ENCODE data around the gene TSPAN5.

DNA sequence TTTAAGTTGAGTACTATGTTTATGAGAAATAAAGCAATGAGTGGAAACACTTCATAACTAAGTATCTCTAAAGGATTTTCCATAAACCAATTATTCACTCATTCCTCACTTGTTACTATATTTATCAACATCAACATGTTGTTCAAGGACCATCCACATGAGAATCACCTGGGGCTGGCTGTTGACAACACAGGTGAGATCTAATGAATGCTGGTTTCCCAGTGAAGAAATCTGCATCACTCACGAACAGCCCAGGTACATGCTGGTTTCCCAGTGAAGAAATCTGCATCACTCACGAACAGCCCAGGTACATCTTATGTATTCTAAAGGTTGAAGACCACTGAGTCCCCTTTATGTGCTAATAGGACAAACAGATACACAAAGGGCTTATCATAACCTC, 32.5 kb downstream of the TSPAN5 start:
- TF ChIP-seq, protein P1, sequence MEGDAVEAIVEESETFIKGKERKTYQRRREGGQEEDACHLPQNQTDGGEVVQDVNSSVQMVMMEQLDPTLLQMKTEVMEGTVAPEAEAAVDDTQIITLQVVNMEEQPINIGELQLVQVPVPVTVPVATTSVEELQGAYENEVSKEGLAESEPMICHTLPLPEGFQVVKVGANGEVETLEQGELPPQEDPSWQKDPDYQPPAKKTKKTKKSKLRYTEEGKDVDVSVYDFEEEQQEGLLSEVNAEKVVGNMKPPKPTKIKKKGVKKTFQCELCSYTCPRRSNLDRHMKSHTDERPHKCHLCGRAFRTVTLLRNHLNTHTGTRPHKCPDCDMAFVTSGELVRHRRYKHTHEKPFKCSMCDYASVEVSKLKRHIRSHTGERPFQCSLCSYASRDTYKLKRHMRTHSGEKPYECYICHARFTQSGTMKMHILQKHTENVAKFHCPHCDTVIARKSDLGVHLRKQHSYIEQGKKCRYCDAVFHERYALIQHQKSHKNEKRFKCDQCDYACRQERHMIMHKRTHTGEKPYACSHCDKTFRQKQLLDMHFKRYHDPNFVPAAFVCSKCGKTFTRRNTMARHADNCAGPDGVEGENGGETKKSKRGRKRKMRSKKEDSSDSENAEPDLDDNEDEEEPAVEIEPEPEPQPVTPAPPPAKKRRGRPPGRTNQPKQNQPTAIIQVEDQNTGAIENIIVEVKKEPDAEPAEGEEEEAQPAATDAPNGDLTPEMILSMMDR (conservative IDR thresholded peaks at IDR 0.05; ENCODE audit: low read depth, low read length) = no peak
- TF ChIP-seq NFE2L2 (IDR thresholded peaks at IDR 0.05; ENCODE audit: low read depth, low read length) (no peak), SMC3 (IDR thresholded peaks at IDR 0.05; ENCODE audit: low read depth, low read length) (no peak), RAD21 (IDR thresholded peaks at IDR 0.05; ENCODE audit: low read length) (no peak), MAFK (IDR thresholded peaks at IDR 0.05; ENCODE audit: low read depth, low read length) (no peak), POLR2A (IDR thresholded peaks at IDR 0.05; ENCODE audit: low read depth, low read length) (no peak), RCOR1 (IDR thresholded peaks at IDR 0.05; ENCODE audit: insufficient replicate concordance, low read length) (no peak), CHD1 (IDR thresholded peaks at IDR 0.05; ENCODE audit: low read depth, low read length) (no peak), RFX5 (IDR thresholded peaks at IDR 0.05; ENCODE audit: low read depth, low read length) (no peak)

Measured in IMR-90 (cell line).